HG02885 (cell line): Measurements from ENCODE around the gene CCT8L2.
"Not testable (repeated sequence)": the region's sequence is repeated elsewhere in the genome, so short reads cannot be mapped to it uniquely, and the experiment has no call there.

Source experiments
- ATAC-seq: cut with Tn5 transposase; IDR thresholded peaks from one replicate; pipeline ENCODE4 v1.9.1; 2021; ENCODE audit warnings: mild to moderate bottlenecking; ENCODE audit not compliant: unreplicated experiment, poor library complexity

The CCT8L2 gene

DNA sequence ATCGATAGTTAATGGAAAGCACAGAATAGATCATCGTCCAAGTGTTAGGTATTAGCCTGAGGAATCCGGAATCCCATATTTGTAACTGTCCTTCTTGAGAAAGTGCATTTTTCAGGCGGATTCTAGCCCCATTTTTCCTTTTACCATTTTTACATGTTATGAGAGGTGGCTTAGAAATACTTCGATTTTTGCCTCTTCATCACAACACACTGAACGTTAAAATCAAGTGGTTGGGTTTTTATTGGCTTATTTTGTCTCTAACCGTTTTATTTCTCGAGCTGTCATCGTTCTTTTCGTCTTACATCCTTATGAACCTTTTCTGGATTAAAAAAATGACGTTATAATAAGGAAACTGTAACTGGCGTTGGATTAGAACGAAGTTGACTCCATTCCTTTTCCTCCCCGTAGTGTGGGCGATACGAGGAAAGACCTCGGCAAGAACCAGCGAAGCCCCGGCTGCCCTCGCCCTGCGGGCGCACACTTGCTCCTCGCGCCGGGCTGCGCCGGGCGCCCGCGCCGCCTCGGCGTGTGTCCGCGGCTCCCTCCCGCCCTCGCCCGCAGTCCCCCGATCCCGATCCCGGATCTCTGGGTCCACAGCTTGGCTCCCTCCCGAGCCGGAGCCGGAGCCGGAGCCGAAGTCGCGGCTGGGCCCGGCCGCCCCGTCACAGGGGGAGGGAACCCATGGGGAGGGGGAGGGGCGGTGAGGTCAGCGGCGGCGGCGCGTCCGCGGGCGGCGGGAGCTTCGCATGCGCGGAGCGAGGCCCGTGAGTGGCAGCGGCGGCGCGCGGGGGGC lies 8.2 kb upstream of the CCT8L2 start:
- ATAC-seq, result not testable (repeated sequence)

DNA sequence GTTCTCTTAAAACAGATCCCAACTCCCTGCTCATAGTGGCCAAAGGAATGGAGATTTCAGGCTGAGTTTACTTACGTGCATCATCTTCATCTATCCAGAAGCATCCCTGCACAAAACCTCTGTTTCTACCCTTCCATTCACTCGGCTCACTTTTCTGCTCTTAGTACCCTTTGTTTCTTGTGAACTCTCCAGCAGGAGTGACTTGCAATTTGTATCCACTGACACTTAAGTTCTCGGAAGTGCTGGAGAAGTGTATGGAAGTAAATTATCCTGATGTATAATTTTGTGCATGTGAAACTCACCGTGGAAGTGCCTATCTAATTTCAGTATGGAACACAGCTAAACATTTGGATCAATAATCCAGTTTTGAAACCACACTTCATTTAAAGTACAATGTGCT lies 7.0 kb upstream of the CCT8L2 start:
- not testable (repeated sequence) for ATAC-seq

DNA sequence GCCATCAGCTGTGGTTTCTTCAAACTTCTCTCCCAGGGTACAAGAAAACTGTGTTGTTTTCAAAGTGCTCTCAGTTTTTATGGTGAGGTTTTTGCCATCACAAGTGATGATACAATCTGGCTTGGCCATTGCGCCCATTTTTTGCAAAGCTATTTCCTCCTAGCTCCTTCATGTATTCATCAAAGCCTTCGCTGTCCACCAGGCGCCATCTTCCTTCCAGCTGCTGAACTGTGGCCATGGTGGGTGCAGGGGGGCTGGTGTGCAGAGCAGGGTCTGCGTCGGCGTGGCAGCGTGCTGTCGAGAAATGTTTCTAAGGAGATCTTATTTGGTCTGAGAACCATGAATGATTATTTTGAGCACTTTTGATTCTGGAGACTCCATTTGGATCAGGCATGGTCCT lies 2.6 kb upstream of the CCT8L2 start:
- not testable (repeated sequence) for ATAC-seq

GRCh38 chr22:16594026-16594425 lies 1.4 kb upstream of the CCT8L2 start:
- no peak for ATAC-seq

- ATAC-seq, result not testable (repeated sequence)
Observed at GRCh38 chr22:16592231-16592630, 379 bp downstream of the CCT8L2 start.

- not testable (repeated sequence) for ATAC-seq
Observed at GRCh38 chr22:16591136-16591535, 1.5 kb downstream of the CCT8L2 start.

GRCh38 chr22:16586991-16587390 lies 5.6 kb downstream of the CCT8L2 start:
- ATAC-seq, result no peak

- no peak for ATAC-seq
Observed at GRCh38 chr22:16586170-16586569, 6.4 kb downstream of the CCT8L2 start.

DNA sequence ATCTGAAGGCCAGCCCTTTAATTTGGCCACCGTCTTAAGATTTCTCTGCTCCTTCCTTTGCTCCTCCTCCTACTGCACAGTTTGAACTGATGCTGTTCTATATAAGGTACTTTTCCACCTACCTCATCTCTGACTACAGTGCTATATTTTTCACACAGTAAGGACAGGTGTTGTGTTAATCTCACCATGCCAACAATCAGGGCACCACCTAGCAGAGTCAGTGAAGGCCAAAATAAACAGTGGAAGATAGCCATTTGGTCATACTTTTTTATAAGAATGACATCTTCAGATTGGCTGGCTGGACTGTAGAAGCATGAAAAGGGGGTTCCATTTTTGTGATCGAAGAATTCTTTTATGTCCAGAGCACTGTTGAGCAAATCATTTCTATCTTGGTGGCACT lies 11.7 kb downstream of the CCT8L2 start:
- ATAC-seq, result not testable (repeated sequence)

GRCh38 chr22:16569240-16569834 lies 23.3 kb downstream of the CCT8L2 start:
- not testable (repeated sequence) for ATAC-seq

DNA sequence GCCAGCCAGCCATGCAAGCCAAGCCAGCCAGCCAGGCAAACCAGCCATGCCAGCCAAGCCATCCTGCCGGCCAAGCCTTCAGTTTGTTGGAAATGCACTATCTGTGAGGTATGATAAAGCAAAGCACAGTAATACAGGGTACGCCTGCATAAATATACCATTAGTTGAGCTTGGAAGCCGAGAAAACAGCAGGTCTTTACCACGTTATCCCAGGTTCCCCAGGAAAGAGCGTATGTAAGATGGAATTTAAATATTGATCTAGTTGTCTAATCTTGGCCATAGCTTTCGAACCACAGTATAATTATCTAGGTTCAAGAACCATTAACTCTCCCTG lies 24.2 kb downstream of the CCT8L2 start:
- ATAC-seq, result no peak

DNA sequence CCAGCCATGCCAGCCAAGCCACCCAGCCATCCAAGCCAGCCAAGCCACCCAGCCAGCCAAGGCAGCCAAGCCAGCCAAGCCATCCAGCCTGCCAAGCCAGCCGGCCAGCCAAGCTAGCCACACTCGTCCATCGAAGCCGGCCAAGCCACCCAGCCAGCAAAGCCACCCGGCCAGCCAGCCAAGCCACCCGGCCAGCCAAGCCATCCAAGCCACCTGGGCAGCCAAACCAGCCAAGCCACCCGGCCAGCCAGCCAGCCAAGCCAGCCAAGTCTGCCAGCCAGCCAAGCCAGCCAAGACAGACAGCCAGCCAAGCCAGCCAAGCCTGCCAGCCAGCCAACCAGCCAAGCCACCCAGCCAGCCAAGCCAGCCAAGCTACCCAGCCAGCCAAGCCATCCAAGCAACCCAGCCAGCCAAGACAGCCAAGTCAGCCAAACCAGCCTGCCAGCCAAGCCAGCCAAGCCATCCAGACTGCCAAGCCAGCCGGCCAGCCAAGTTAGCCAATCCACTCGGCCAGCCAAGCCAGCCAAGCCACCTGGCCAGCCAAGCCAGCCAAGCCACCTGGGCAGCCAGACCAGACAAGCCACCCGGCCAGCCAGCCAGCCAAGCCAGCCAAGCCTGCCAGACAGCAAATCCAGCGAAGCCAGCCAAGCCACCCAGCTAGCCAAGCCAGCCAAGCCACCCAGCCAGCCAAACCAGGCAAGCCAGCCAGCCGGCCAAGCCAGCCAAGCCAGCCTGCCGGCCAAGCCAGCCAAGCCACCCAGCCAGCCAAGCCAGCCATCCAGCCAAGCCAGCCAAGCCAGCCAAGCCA lies 24.8 kb downstream of the CCT8L2 start:
- not testable (repeated sequence) for ATAC-seq

DNA sequence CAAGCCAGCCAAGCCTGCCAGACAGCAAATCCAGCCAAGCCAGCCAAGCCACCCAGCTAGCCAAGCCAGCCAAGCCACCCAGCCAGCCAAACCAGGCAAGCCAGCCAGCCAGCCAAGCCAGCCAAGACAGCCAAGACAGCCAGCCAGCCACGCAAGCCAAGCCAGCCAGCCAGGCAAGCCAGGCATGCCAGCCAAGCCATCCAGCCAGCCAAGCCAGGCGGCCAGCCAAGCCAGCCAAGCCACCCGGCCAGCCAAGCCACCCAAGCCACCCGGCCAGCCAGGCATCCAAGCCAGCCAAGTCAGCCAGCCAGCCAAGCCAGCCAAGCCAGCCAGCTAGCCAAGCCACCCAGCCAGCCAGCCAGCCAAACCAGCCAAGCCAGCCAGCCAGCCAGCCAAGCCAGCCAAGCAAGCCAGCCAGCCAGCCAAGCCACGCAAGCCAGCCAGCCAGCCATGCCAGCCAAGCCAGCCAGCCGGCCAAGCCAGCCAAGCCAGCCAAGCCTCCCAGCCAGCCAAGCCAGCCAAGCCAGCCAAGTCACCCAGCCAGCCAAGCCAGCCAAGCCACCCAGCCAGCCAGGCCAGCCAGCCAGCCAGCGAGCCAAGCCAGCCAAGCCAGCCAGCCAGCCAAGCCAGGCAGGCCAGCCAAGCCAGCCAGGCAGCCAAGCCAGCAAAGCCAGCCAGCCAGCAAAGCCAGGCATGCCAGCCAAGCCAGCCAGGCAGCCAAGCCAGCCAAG lies 26.0 kb downstream of the CCT8L2 start:
- ATAC-seq, result not testable (repeated sequence)

DNA sequence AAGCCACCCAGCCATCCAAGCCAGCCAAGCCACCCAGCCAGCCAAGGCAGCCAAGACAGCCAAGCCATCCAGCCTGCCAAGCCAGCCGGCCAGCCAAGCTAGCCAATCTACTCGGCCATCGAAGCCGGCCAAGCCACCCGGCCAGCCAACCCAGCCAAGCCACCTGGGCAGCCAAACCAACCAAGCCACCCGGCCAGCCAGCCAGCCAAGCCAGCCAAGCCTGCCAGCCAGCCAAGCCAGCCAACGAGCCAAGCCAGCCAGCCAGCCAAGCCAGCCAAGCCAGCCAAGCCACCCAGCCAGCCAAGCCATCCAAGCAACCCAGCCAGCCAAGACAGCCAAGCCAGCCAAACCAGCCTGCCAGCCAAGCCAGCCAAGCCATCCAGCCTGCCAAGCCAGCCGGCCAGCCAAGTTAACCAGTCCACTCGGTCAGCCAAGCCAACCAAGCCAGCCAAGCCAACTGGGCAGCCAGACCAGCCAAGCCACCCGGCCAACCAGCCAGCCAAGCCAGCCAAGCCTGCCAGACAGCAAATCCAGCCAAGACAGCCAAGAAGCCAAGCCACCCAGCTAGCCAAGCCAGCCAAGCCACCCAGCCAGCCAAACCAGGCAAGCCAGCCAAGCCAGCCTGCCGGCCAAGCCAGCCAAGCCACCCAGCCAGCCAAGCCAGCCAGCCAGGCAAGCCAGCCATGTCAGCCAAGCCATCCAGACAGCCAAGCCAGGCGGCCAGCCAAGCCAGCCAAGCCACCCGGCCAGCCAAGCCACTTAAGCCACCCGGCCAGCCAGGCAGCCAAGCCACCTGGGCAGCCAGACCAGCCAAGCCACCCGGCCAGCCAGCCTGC lies 26.8 kb downstream of the CCT8L2 start:
- not testable (repeated sequence) for ATAC-seq

DNA sequence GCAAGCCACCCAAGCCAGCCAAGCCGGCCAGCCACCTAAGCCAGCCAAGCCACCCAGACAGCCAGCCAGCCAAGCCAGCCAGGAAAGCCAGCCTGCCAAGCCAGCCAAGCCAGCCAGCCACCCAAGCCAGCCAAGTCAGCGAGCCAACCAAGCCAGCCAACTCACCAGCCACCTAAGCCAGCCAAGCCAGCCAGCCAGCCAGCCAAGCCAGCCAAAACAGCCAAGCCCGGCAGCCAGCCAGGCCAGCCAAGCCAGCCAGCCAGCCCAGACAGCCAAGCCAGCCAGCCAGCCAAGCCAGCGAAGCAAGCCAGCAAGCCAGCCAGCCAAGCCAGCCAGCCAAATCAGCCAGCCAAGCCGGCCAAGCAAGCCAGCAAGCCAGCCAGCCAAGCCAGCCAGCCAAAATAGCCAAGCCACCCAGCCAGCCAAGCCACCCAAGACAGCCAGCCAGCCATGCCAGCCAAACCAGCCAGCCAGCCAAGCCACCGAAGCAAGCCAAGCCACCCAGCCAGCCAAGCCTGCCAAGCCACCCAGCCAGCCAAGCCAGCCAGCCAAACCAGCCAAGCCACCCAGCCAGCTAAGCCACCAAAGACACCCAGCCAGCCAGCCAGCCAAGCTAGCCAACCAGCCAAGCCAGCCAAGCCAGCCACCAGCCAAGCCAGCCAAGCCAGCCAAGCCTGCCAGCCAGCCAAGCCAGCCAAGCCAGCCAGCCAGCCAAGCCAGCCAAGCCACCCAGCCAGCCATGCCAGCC lies 27.6 kb downstream of the CCT8L2 start:
- ATAC-seq, result not testable (repeated sequence)

DNA sequence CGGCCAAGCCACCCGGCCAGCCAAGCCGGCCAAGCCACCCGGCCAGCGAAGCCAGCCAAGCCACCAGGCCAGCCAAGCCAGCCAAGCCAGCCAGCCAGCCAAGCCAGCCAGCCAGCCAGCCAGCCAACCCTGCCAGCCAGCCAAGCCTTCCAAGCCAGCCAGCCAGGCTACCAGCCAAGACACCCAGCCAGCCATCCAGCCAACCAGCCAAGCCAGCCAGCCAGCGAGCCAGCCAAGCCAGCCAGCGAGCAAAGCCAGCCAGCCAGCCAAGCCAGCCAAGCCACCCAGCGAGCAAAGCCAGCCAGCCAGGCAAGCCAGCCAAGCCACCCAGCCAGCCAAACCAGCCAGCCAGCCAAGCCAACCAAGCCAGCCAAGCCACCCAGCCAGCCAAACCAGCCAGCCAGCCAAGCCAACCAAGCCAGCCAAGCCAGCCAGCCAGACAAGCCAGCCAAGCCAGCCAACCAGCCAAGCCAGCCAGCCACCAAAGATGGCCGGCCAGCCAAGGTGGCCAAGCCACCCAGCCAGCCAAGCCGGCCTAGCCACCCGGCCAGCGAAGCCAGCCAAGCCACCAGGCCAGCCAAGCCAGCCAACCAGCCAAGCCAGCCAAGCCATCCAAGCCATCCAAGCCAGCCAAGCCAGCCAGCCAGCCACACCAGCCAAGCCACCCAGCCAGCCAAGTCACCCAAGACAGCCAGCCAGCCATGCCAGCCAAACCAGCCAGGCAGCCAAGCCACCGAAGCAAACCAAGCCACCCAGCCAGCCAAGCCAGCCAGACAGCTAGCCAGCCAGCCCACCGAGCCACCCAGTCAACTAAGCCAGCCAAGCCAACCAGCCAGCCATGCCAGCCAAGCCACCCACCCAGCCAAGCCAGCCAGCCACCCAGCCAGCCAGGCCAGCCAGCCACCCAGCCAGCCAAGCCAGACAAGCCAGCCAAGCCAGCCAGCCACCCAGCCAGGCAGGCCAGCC lies 28.8 kb downstream of the CCT8L2 start:
- no peak for ATAC-seq

GRCh38 chr22:16562711-16563554 lies 29.7 kb downstream of the CCT8L2 start:
- ATAC-seq, result no peak
